K562 (cell line): Measurements from ENCODE around the gene ATP1A3. TPM values are rescaled to one million over a fixed set of nuclear protein-coding genes. Genes with fewer than 3 reads are reported as not detected.

ENCODE experiments used
- ATF2 ChIP-seq: sonication (generic); formaldehyde crosslinking; IDR thresholded peaks from 2 replicates; pipeline ENCODE4 v1.8.1; 2022; ENCODE audit warnings: missing genetic modification reagents
- ATF3 ChIP-seq, 2 experiments: fragments of 450-650 bp in 1 of 2; sonication (generic) in 1 of 2; formaldehyde crosslinking in 1 of 2; IDR thresholded peaks in 1 of 2; conservative IDR thresholded peaks in 1 of 2; 2 replicates each; pipeline versions ENCODE4 v1.6.1 to v1.8.1; 2016 to 2023; ENCODE audit warnings: mild to moderate bottlenecking in 2 of 2, moderate library complexity in 2 of 2, inconsistent platforms in 1 of 2, missing genetic modification reagents in 1 of 2
- CHD4 ChIP-seq: fragments of 200-600 bp; sonication (generic); IDR thresholded peaks from 3 replicates; pipeline ENCODE4 v1.6.1; 2012; ENCODE audit warnings: low read depth, mild to moderate bottlenecking, mixed read lengths, low read length, inconsistent platforms; ENCODE audit not compliant: insufficient read depth, insufficient replicate concordance, poor library complexity, severe bottlenecking
- CREB1 ChIP-seq, 2 experiments: sonication (generic) in 1 of 2; formaldehyde crosslinking in 1 of 2; IDR thresholded peaks; 2 replicates each; pipeline versions ENCODE4 v1.6.1 to v1.8.0; 2012 to 2022; ENCODE audit warnings: inconsistent platforms in 1 of 2, mild to moderate bottlenecking in 1 of 2, missing genetic modification reagents in 1 of 2, moderate library complexity in 1 of 2
- ELF4 ChIP-seq: fragments of 450-650 bp; formaldehyde crosslinking; IDR thresholded peaks from 2 replicates; pipeline ENCODE4 v1.4.0; 2022; ENCODE audit warnings: missing genetic modification characterization
- GMEB1 ChIP-seq: fragments of 250-450 bp; sonication (Bioruptor Pico); IDR thresholded peaks from 2 replicates; pipeline ENCODE4 v1.4.0; 2020; ENCODE audit warnings: mild to moderate bottlenecking
- GTF2A2 ChIP-seq: IDR thresholded peaks from 2 replicates; pipeline ENCODE4 v1.6.1; 2016; ENCODE audit warnings: mild to moderate bottlenecking, missing genetic modification characterization, missing compliant biosample characterization
- IRF9 ChIP-seq: fragments of 450-650 bp; IDR thresholded peaks from 2 replicates; pipeline ENCODE4 v1.6.1; 2016; ENCODE audit warnings: missing biosample characterization, missing genetic modification characterization
- NFE2L1 ChIP-seq: fragments of 450-650 bp; IDR thresholded peaks from 2 replicates; pipeline ENCODE4 v1.6.1; 2016; ENCODE audit warnings: missing genetic modification characterization, low read depth, mild to moderate bottlenecking, missing compliant biosample characterization, moderate library complexity, borderline replicate concordance
- PKNOX1 ChIP-seq: fragments of 450-650 bp; IDR thresholded peaks from 2 replicates; pipeline ENCODE4 v1.6.1; 2016
- TFAM ChIP-seq: fragments of 250-450 bp; sonication (Bioruptor Pico); conservative IDR thresholded peaks from 2 replicates; pipeline ENCODE4 v1.5.0; 2021; ENCODE audit warnings: mild to moderate bottlenecking, moderate library complexity
- TGIF2 ChIP-seq: sonication (generic); formaldehyde crosslinking; IDR thresholded peaks from 2 replicates; pipeline ENCODE4 v1.8.1; 2022; ENCODE audit warnings: mild to moderate bottlenecking, missing genetic modification reagents, moderate library complexity
- ZBTB17 ChIP-seq: fragments of 450-650 bp; formaldehyde crosslinking; IDR thresholded peaks from 2 replicates; pipeline ENCODE4 v1.4.0; 2020; ENCODE audit warnings: mild to moderate bottlenecking
- ZNF134 ChIP-seq: fragments of 250-450 bp; sonication (Bioruptor Pico); conservative IDR thresholded peaks from 2 replicates; pipeline ENCODE4 v1.4.0; 2020
- ZNF518B ChIP-seq: fragments of 250-450 bp; sonication (Bioruptor Pico); IDR thresholded peaks from 2 replicates; pipeline ENCODE4 v1.5.0; 2021; ENCODE audit warnings: mild to moderate bottlenecking, moderate library complexity
- polyA plus RNA-seq, 8 experiments: library from polyadenylated mRNA; depleted of rRNA in 4 of 8; stranded (reverse) in 5 of 8; unstranded in 3 of 8; fragments of >200 nt; fragmentation: Nextera tagmentation in 2 of 8; fragmentation: Illumina TruSeq in 1 of 8; extraction: Ambion mirVana in 2 of 8; extraction: Trizol in 1 of 8; gene quantifications; 2 replicates each; pipeline versions ENCODE4 v1.2.1 to v1.2.3, GENCODE V29; 2011 to 2014; ENCODE audit warnings: inconsistent platforms in 1 of 8, missing spikeins in 1 of 8
- total RNA-seq, 7 experiments: library from RNA; depleted of rRNA in 6 of 7; stranded (reverse); fragments of >200 nt in 6 of 7; fragmentation: Illumina TruSeq in 2 of 7; extraction: Trizol in 2 of 7; gene quantifications; 2 replicates each; pipeline versions ENCODE4 v1.2.1 to v1.2.3, GENCODE V29; 2011 to 2021; ENCODE audit warnings: low replicate concordance in 1 of 7

The ATP1A3 gene
- total and polyA plus RNA-seq, 9 of the 15 experiments (the other 6 are each of a cell fraction or from before 2014, with no cell fraction given), result 0.03 to 1.0 (median 0.17) TPM; not detected in 3

- TF ChIP-seq ATF2 (CRISPR knock-in tag) (no peak), NFE2L1 (tag) (no peak), PKNOX1 (no peak), ZNF518B (CRISPR knock-in tag) (no peak), CREB1 (IDR thresholded peaks at IDR 0.05) (no peak), CREB1 (CRISPR knock-in tag; IDR thresholded peaks at IDR 0.05) (no peak), CHD4 (no peak), GMEB1 (CRISPR knock-in tag) (no peak), ELF4 (CRISPR knock-in tag) (0 out of 2 replicates have a peak, but pooled peaks have one; percentile 28), IRF9 (no peak), TFAM (no peak), ATF3 (IDR thresholded peaks at IDR 0.05) (no peak), ATF3 (CRISPR knock-in tag; conservative IDR thresholded peaks at IDR 0.05) (no peak), GTF2A2 (tag) (no peak), TGIF2 (CRISPR knock-in tag) (no peak), ZNF134 (CRISPR knock-in tag) (no peak), ZBTB17 (CRISPR knock-in tag) (no peak)
Measured at GRCh38 chr19:41930322-41930722, 63.7 kb downstream of the ATP1A3 start (continued).
